HG03469 (cell line): Measurements from ENCODE around the gene B3GAT1.

Experiments used
- ATAC-seq: cut with Tn5 transposase; IDR thresholded peaks from one replicate; pipeline ENCODE4 v1.9.1; 2021; ENCODE audit warnings: mild to moderate bottlenecking, moderate library complexity, moderate number of reproducible peaks; ENCODE audit not compliant: unreplicated experiment

Gene B3GAT1

GRCh38 chr11:134340354-134340964, 71.6 kb downstream of the B3GAT1 start:
- no peak for ATAC-seq

- no peak for ATAC-seq
These were observed 72.3 kb downstream of the B3GAT1 start for GRCh38 chr11:134339756-134340155.

- no peak for ATAC-seq
These were observed 73.4 kb downstream of the B3GAT1 start for GRCh38 chr11:134338654-134339053.

GRCh38 chr11:134338068-134338467, 74.0 kb downstream of the B3GAT1 start:
- ATAC-seq = no peak

- no peak for ATAC-seq
These were observed 75.0 kb downstream of the B3GAT1 start for GRCh38 chr11:134337051-134337450.

- ATAC-seq = no peak
These were observed 77.1 kb downstream of the B3GAT1 start for GRCh38 chr11:134334796-134335571.

- ATAC-seq = no peak
These were observed 78.1 kb downstream of the B3GAT1 start for GRCh38 chr11:134333946-134334345.

- no peak for ATAC-seq
These were observed 78.7 kb downstream of the B3GAT1 start for GRCh38 chr11:134333312-134333711.

GRCh38 chr11:134332782-134333181, 79.3 kb downstream of the B3GAT1 start:
- ATAC-seq = no peak

- ATAC-seq = no peak
These were observed 79.8 kb downstream of the B3GAT1 start for GRCh38 chr11:134332189-134332631.

- peak; percentile 83 for ATAC-seq
These were observed 80.5 kb downstream of the B3GAT1 start, which contains the start of gene GLB1L2 for GRCh38 chr11:134331354-134332188. TSS of gene GLB1L2 (plus strand) at chr11:134331988. CDS start at chr11:134332062, 74 bp downstream.

- ATAC-seq = no peak
These were observed 81.3 kb downstream of the B3GAT1 start for GRCh38 chr11:134330611-134331353.
